Measurements from ENCODE around the gene VWF.
"Not testable (repeated sequence)": the region's sequence is repeated elsewhere in the genome, so short reads cannot be mapped to it uniquely, and the experiment has no call there.

Gene VWF

GRCh38 chr12:6118891-6119568 lies 5.4 kb downstream of the VWF start:
- Histone ChIP-seq H3K36me3 (ENCODE audit: control insufficient read depth in 1 of 2, insufficient read depth in 2 of 2, low read length in 2 of 2) (no peaks in the 10 kb centered on the region), H3K4me3 (ENCODE audit: low read depth in 1 of 2, low read length in 2 of 2) (no peak overlapping the region), H3K27me3 (ENCODE audit: low read depth, low read length) (no peaks in the 10 kb centered on the region), H3K4me1 (ENCODE audit: control insufficient read depth in 1 of 2, insufficient read depth in 2 of 2, low read length in 2 of 2) (no peaks in the 10 kb centered on the region), H3K27ac (ENCODE audit: low read length) (no peak overlapping the region), H3K9me3 (ENCODE audit: control insufficient read depth in 1 of 2, low read length in 2 of 2) (no peaks in the 10 kb centered on the region)

DNA sequence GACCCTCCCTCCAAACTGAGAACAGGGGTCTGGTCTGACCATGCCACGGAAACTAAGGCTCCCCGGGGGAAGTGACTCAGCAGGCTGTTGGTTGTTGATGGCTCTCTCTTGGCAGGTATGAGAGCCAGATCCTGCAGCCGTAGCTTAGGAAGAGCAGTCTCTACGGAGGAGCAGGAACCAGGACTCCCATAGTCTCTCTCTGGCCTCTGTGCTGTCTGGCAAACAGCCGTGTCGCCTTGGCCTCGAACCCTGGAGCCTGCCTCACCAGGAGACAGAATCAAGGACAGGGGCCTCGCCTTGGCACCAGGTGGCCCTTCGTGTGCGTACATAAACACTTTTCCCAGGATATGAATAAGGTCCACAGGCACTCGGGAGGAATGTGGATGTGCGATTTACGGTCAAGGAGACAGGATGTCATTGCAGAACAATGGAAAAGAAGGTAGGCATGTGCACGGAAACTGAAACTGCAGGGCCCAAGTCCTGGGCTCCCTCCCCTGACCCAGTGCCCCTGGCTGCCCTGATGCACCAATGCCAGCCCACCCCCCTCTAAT lies 7.9 kb downstream of the VWF start:
- H3K4me3 ChIP-seq (ENCODE audit: low read depth in 1 of 2, low read length in 2 of 2), result no peak overlapping the region
- H3K9me3 ChIP-seq (ENCODE audit: control insufficient read depth in 1 of 2, low read length in 2 of 2), result no peaks in the 10 kb centered on the region
- H3K36me3 ChIP-seq (ENCODE audit: control insufficient read depth in 1 of 2, insufficient read depth in 2 of 2, low read length in 2 of 2), result no peaks in the 10 kb centered on the region
- peak overlapping the region; percentile 25 for H3K27ac ChIP-seq (ENCODE audit: low read length)
- no peaks in the 10 kb centered on the region for H3K4me1 ChIP-seq (ENCODE audit: control insufficient read depth in 1 of 2, insufficient read depth in 2 of 2, low read length in 2 of 2)
- H3K27me3 ChIP-seq (ENCODE audit: low read depth, low read length), result no peaks in the 10 kb centered on the region

GRCh38 chr12:6115389-6115788 lies 9.1 kb downstream of the VWF start:
- H3K27ac ChIP-seq (ENCODE audit: low read length), result no peak overlapping the region
- no peak overlapping the region for H3K4me3 ChIP-seq (ENCODE audit: low read depth in 1 of 2, low read length in 2 of 2)
- no peaks in the 10 kb centered on the region for H3K36me3 ChIP-seq (ENCODE audit: control insufficient read depth in 1 of 2, insufficient read depth in 2 of 2, low read length in 2 of 2)
- H3K9me3 ChIP-seq (ENCODE audit: control insufficient read depth in 1 of 2, low read length in 2 of 2), result no peaks in the 10 kb centered on the region
- H3K4me1 ChIP-seq (ENCODE audit: control insufficient read depth in 1 of 2, insufficient read depth in 2 of 2, low read length in 2 of 2), result no peaks in the 10 kb centered on the region
- no peaks in the 10 kb centered on the region for H3K27me3 ChIP-seq (ENCODE audit: low read depth, low read length)

DNA sequence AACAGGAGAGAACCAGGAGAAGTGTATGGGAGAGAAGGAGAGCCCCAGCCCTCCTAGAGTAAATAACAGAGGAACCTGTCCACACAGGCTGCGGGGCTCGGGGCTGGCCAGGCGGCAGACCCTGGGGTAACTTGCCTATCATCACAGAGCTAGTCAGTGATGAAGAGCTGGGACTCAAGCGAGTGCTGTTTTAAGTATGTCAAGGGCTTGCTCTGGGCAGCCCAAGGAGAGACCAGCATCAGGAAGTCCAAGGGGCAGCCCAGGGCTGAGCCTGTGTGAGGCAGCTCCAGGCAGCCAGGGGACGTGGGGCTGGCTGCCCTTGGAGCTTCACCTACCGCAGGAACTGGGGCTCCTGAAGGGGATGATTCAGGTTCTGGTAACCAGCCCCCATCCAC lies 10.0 kb downstream of the VWF start:
- Histone ChIP-seq H3K27ac (ENCODE audit: low read length) (no peak overlapping the region), H3K4me1 (ENCODE audit: control insufficient read depth in 1 of 2, insufficient read depth in 2 of 2, low read length in 2 of 2) (no peaks in the 10 kb centered on the region), H3K4me3 (ENCODE audit: low read depth in 1 of 2, low read length in 2 of 2) (no peak overlapping the region), H3K27me3 (ENCODE audit: low read depth, low read length) (no peaks in the 10 kb centered on the region), H3K9me3 (ENCODE audit: control insufficient read depth in 1 of 2, low read length in 2 of 2) (no peaks in the 10 kb centered on the region), H3K36me3 (ENCODE audit: control insufficient read depth in 1 of 2, insufficient read depth in 2 of 2, low read length in 2 of 2) (no peaks in the 10 kb centered on the region)

- H3K27me3 ChIP-seq (ENCODE audit: low read depth, low read length), result no peaks in the 10 kb centered on the region
- no peaks in the 10 kb centered on the region for H3K9me3 ChIP-seq (ENCODE audit: control insufficient read depth in 1 of 2, low read length in 2 of 2)
- no peak overlapping the region for H3K27ac ChIP-seq (ENCODE audit: low read length)
- no peak overlapping the region for H3K4me3 ChIP-seq (ENCODE audit: low read depth in 1 of 2, low read length in 2 of 2)
- no peaks in the 10 kb centered on the region for H3K36me3 ChIP-seq (ENCODE audit: control insufficient read depth in 1 of 2, insufficient read depth in 2 of 2, low read length in 2 of 2)
- no peaks in the 10 kb centered on the region for H3K4me1 ChIP-seq (ENCODE audit: control insufficient read depth in 1 of 2, insufficient read depth in 2 of 2, low read length in 2 of 2)
Observed at GRCh38 chr12:6113691-6114475, 10.6 kb downstream of the VWF start.

DNA sequence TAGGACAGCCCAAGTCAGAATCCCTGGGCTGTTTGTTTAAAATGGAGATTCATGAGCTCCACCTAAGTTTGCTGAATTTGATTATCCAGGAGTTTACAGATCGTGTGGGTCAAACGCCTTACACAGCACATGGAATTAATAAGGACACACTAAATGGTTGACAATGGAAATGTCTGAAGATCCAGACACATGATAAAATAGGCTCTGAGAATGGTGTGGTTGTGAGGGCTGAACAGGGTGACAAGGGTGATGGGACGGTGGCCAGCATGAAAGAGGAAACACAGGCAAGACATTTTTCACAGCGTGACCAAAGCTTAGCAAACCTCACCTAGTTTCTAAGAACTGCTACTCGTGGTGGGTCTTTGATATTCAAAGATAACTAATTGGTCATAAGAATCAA lies 12.5 kb downstream of the VWF start:
- Histone ChIP-seq H3K4me3 (ENCODE audit: low read depth in 1 of 2, low read length in 2 of 2) (no peak overlapping the region), H3K9me3 (ENCODE audit: control insufficient read depth in 1 of 2, low read length in 2 of 2) (no peaks in the 10 kb centered on the region), H3K36me3 (ENCODE audit: control insufficient read depth in 1 of 2, insufficient read depth in 2 of 2, low read length in 2 of 2) (no peaks in the 10 kb centered on the region), H3K4me1 (ENCODE audit: control insufficient read depth in 1 of 2, insufficient read depth in 2 of 2, low read length in 2 of 2) (no peaks in the 10 kb centered on the region), H3K27me3 (ENCODE audit: low read depth, low read length) (no peaks in the 10 kb centered on the region), H3K27ac (ENCODE audit: low read length) (no peak overlapping the region)

GRCh38 chr12:6110006-6110405 lies 14.5 kb downstream of the VWF start:
- Histone ChIP-seq H3K27me3 (ENCODE audit: low read depth, low read length) (no peaks in the 10 kb centered on the region), H3K4me1 (ENCODE audit: control insufficient read depth in 1 of 2, insufficient read depth in 2 of 2, low read length in 2 of 2) (no peaks in the 10 kb centered on the region), H3K27ac (ENCODE audit: low read length) (no peak overlapping the region), H3K9me3 (ENCODE audit: control insufficient read depth in 1 of 2, low read length in 2 of 2) (no peaks in the 10 kb centered on the region), H3K4me3 (ENCODE audit: low read depth in 1 of 2, low read length in 2 of 2) (no peak overlapping the region), H3K36me3 (ENCODE audit: control insufficient read depth in 1 of 2, insufficient read depth in 2 of 2, low read length in 2 of 2) (no peaks in the 10 kb centered on the region)

DNA sequence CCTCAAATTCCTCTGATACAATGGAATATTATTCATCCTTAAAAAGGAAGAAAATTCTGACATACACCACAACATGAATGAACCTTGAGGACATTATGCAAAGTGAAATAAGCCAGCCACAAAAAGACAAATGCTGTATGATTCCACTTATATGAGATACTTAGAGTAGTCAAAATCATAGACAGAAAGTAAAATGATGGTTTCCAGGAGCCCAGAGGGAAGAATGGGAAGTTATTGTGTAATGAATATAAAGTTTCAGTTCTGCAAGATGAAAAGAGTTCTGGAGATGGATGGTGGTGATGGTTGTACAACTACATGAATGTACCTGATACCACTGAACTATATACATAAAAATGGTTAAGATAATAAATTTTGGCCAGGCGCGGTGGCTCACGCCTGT lies 18.3 kb downstream of the VWF start:
- no peak overlapping the region for H3K27ac ChIP-seq (ENCODE audit: low read length)
- H3K4me1 ChIP-seq (ENCODE audit: control insufficient read depth in 1 of 2, insufficient read depth in 2 of 2, low read length in 2 of 2), result no peaks in the 10 kb centered on the region
- H3K36me3 ChIP-seq (ENCODE audit: control insufficient read depth in 1 of 2, insufficient read depth in 2 of 2, low read length in 2 of 2), result no peaks in the 10 kb centered on the region
- H3K27me3 ChIP-seq (ENCODE audit: low read depth, low read length), result no peaks in the 10 kb centered on the region
- H3K9me3 ChIP-seq (ENCODE audit: control insufficient read depth in 1 of 2, low read length in 2 of 2), result no peaks in the 10 kb centered on the region
- no peak overlapping the region for H3K4me3 ChIP-seq (ENCODE audit: low read depth in 1 of 2, low read length in 2 of 2)

- H3K36me3 ChIP-seq (ENCODE audit: control insufficient read depth in 1 of 2, insufficient read depth in 2 of 2, low read length in 2 of 2), result no peaks in the 10 kb centered on the region
- no peaks in the 10 kb centered on the region for H3K4me1 ChIP-seq (ENCODE audit: control insufficient read depth in 1 of 2, insufficient read depth in 2 of 2, low read length in 2 of 2)
- no peaks in the 10 kb centered on the region for H3K27me3 ChIP-seq (ENCODE audit: low read depth, low read length)
- no peaks in the 10 kb centered on the region for H3K9me3 ChIP-seq (ENCODE audit: control insufficient read depth in 1 of 2, low read length in 2 of 2)
- no peak overlapping the region for H3K27ac ChIP-seq (ENCODE audit: low read length)
- H3K4me3 ChIP-seq (ENCODE audit: low read depth in 1 of 2, low read length in 2 of 2), result no peak overlapping the region
Observed at GRCh38 chr12:6104842-6105241, 19.6 kb downstream of the VWF start.

GRCh38 chr12:6104027-6104426 lies 20.4 kb downstream of the VWF start:
- no peaks in the 10 kb centered on the region for H3K4me1 ChIP-seq (ENCODE audit: control insufficient read depth in 1 of 2, insufficient read depth in 2 of 2, low read length in 2 of 2)
- no peak overlapping the region for H3K4me3 ChIP-seq (ENCODE audit: low read depth in 1 of 2, low read length in 2 of 2)
- no peaks in the 10 kb centered on the region for H3K27me3 ChIP-seq (ENCODE audit: low read depth, low read length)
- H3K27ac ChIP-seq (ENCODE audit: low read length), result no peak overlapping the region
- no peaks in the 10 kb centered on the region for H3K36me3 ChIP-seq (ENCODE audit: control insufficient read depth in 1 of 2, insufficient read depth in 2 of 2, low read length in 2 of 2)
- no peaks in the 10 kb centered on the region for H3K9me3 ChIP-seq (ENCODE audit: control insufficient read depth in 1 of 2, low read length in 2 of 2)

GRCh38 chr12:6102021-6102420 lies 22.4 kb downstream of the VWF start:
- H3K27ac ChIP-seq (ENCODE audit: low read length); H3K27me3 ChIP-seq (ENCODE audit: low read depth, low read length); H3K4me1 ChIP-seq (ENCODE audit: control insufficient read depth in 1 of 2, insufficient read depth in 2 of 2, low read length in 2 of 2); H3K36me3 ChIP-seq (ENCODE audit: control insufficient read depth in 1 of 2, insufficient read depth in 2 of 2, low read length in 2 of 2); H3K9me3 ChIP-seq (ENCODE audit: control insufficient read depth in 1 of 2, low read length in 2 of 2); H3K4me3 ChIP-seq (ENCODE audit: low read depth in 1 of 2, low read length in 2 of 2): not testable (repeated sequence)
